Heart left ventricle (tissue), 16 donors: ENCODE measurements around the gene GPR153. TPM values are rescaled to one million over a fixed set of nuclear protein-coding genes. Genes with fewer than 3 reads are reported as not detected.

Experiments
- ATAC-seq, 4 donors: fragments of 200-7000 bp; cut with Tn5 transposase; one replicate each; pipeline ENCODE4 v1.9.1; 2020 to 2022; ENCODE audit warnings: moderate library complexity in 4 of 4, mild to moderate bottlenecking in 3 of 4, moderate number of reproducible peaks in 1 of 4
- DNase-seq, 5 donors: peaks; one replicate each; pipeline ENCODE4 v3.0.0-alpha.2; 2020
- H3K27ac ChIP-seq, 12 donors: fragments of 200-600 bp; sonication (generic) in 4 of 12; one replicate each; pipeline versions ENCODE4 v1.5.0 to v1.8.0; 2016 to 2022; ENCODE audit warnings: mild to moderate bottlenecking in 2 of 12
- H3K27me3 ChIP-seq, 9 donors: fragments of 200-600 bp; sonication (generic) in 2 of 9; one replicate each; pipeline versions ENCODE4 v1.5.1 to v1.8.0; 2016 to 2022; ENCODE audit warnings: mild to moderate bottlenecking in 3 of 9
- H3K36me3 ChIP-seq, 9 donors: fragments of 200-600 bp; sonication (generic) in 2 of 9; one replicate each; pipeline versions ENCODE4 v1.5.0 to v1.8.0; 2018 to 2022; ENCODE audit warnings: mild to moderate bottlenecking in 2 of 9
- H3K4me1 ChIP-seq, 12 donors: fragments of 200-600 bp; sonication (generic) in 4 of 12; one replicate each; pipeline versions ENCODE4 v1.5.0 to v1.8.0; 2016 to 2022; ENCODE audit warnings: mild to moderate bottlenecking in 3 of 12
- H3K4me3 ChIP-seq, 12 donors: fragments of 200-600 bp; sonication (generic) in 4 of 12; one replicate each; pipeline versions ENCODE4 v1.5.0 to v1.8.0; 2017 to 2022; ENCODE audit warnings: mild to moderate bottlenecking in 9 of 12, moderate library complexity in 4 of 12
- H3K9me3 ChIP-seq, 12 donors: fragments of 200-600 bp; sonication (generic) in 4 of 12; one replicate each; pipeline versions ENCODE4 v1.5.0 to v1.8.0; 2016 to 2022; ENCODE audit warnings: mild to moderate bottlenecking in 1 of 12
- CTCF ChIP-seq, 12 donors: fragments of 200-600 bp; sonication (generic) in 4 of 12; IDR thresholded peaks; one replicate each; pipeline versions ENCODE4 v1.5.0 to v1.8.0; 2018 to 2022; ENCODE audit warnings: antibody characterized with exemption in 12 of 12, mild to moderate bottlenecking in 5 of 12
- POLR2A ChIP-seq, 2 donors: fragments of 450-650 bp; IDR thresholded peaks; one replicate each; pipeline ENCODE4 v1.6.1; 2017; ENCODE audit warnings: antibody characterized with exemption in 2 of 2, mild to moderate bottlenecking in 2 of 2, moderate library complexity in 2 of 2
- WGBS, 4 donors: extraction: QIAGEN DNeasy Blood & Tissue Kit in 2 of 4; methylation state at CpG; one replicate each; pipeline versions ENCODE4 v1.1.5 to v1.1.7; 2013 to 2018; 5-methylcytosine and 5-hydroxymethylcytosine counted together
- intact Hi-C, 10 donors: fragments of 100-400 bp; cut with DNase I; formaldehyde crosslinking; loops; one replicate each; pipeline versions ENCODE4 v1.11.1 to v1.14.2; 2022
- polyA plus RNA-seq, 2 donors: library from polyadenylated mRNA; stranded (reverse); fragments of 200-250 nt; gene quantifications; one replicate each; pipeline ENCODE4 v1.2.3, GENCODE V29; 2013
- total RNA-seq, 9 donors: library from RNA; depleted of rRNA in 2 of 9; stranded (reverse); fragments of >200 nt in 2 of 9; fragmentation: NEBNext Ultra II Directional in 3 of 9; extraction: Animal tissue kit (Norgen Biotek cat#: 25700) in 3 of 9; gene quantifications; one replicate each; pipeline versions ENCODE4 v1.1.0 to v1.2.4, GENCODE V29; 2016 to 2023
- donor health status: ischemic (EF 13 %, LVEDD 7.1; RV severe dilation, severe dysfunction).
- donor health status: healthy with polysubstance abuse.
- donor health status: DM: no; HTN: yes; CAD: no.
- donor health status: DM: no; HTN: no; CAD: no.
- donor health status: ischemic (EF 25% LVEDD 6.9; RV normal size, moderate dysfunction).
- donor health status: ischemic (EF 25% LVEDD 5.7; RV mildly dilated, moderate dysfunction).
- donor health status: healthy.
- donor health status: DM: yes; HTN: yes; CAD: no.
- donor health status: ischemic (EF 35%, LVEDD 5.7; RV mildly dilated, moderate dysfunction).
- donor health status: nonischemic (EF 11% LVEDD 7.7; RV severe dilation, severe dysfunction).
- donor health status: DM: yes; HTN: yes; CAD: no.
- donor health status: PGD.
- donor health status: ischemic (EF 29% LVEDD 5.4; RV normal size, mild dysfunction).
- donor health status: nonischemic (EF 23%, LVEDD 6.1; RV moderate dilation, normal function).

GPR153 gene
- total and polyA plus RNA-seq, 11 donors: 2.7 to 30.0 (median 4.7) TPM

GRCh38 chr1:6274622-6275139, 13.8 kb upstream of the GPR153 start:
- no peaks in the 10 kb centered on the region for H3K9me3 ChIP-seq
- ATAC-seq (no peak), DNase-seq (no peak)
- intact Hi-C loops: no loop called here
- H3K36me3 ChIP-seq: no peaks in the 10 kb centered on the region
- H3K4me1 ChIP-seq: peaks cover 0 to 21% (median 8%) of the 10 kb centered on the region in 12 donors
- 94 to 98% (median 95%) methylated on average over 7 to 16 of the region's 16 CpGs for WGBS, 4 donors
- H3K27me3 ChIP-seq: no peaks in the 10 kb centered on the region
- H3K4me3 ChIP-seq: no peak overlapping the region
- TF ChIP-seq CTCF (IDR thresholded peaks at IDR 0.05) (no peak), POLR2A (IDR thresholded peaks at IDR 0.05) (no peak)
- H3K27ac ChIP-seq: no peak overlapping the region

GRCh38 chr1:6274102-6274501, 13.2 kb upstream of the GPR153 start:
- Histone ChIP-seq H3K9me3 (no peaks in the 10 kb centered on the region), H3K4me3 (no peak overlapping the region), H3K4me1 (peaks cover 0 to 21% (median 8%) of the 10 kb centered on the region in 12 donors), H3K27me3 (no peaks in the 10 kb centered on the region), H3K36me3 (no peaks in the 10 kb centered on the region), H3K27ac (no peak overlapping the region)
- TF ChIP-seq CTCF (IDR thresholded peaks at IDR 0.05) (no peak), POLR2A (IDR thresholded peaks at IDR 0.05) (no peak)
- 95 to 99% (median 98%) methylated on average over 8 to 11 of the region's 11 CpGs for WGBS, 4 donors
- intact Hi-C loops: no loop called here
- no peak for ATAC-seq
- no peak for DNase-seq

- ATAC-seq: no peak
- no peak for DNase-seq
- TF ChIP-seq POLR2A (IDR thresholded peaks at IDR 0.05) (no peak), CTCF (IDR thresholded peaks at IDR 0.05) (no peak)
- 92 to 96% (median 94%) methylated on average over 18 to 19 of the region's 19 CpGs for WGBS, 4 donors
- no peaks in the 10 kb centered on the region for H3K9me3 ChIP-seq
- peaks cover 0 to 21% (median 8%) of the 10 kb centered on the region in 12 donors for H3K4me1 ChIP-seq
- H3K27me3 ChIP-seq: no peaks in the 10 kb centered on the region
- intact Hi-C loops: no loop called here
- H3K36me3 ChIP-seq: no peaks in the 10 kb centered on the region
- H3K4me3 ChIP-seq: no peak overlapping the region
- H3K27ac ChIP-seq: no peak overlapping the region
These were observed 12.5 kb upstream of the GPR153 start for GRCh38 chr1:6273380-6273891.

GRCh38 chr1:6272868-6273267, 12.0 kb upstream of the GPR153 start:
- Histone ChIP-seq H3K27ac (peak overlapping the region in 1 of 12 donors; percentile 4), H3K9me3 (no peaks in the 10 kb centered on the region), H3K4me3 (no peak overlapping the region), H3K4me1 (peaks cover 0 to 21% (median 8%) of the 10 kb centered on the region in 12 donors), H3K27me3 (no peaks in the 10 kb centered on the region), H3K36me3 (no peaks in the 10 kb centered on the region)
- no peak for TF ChIP-seq POLR2A (IDR thresholded peaks at IDR 0.05)
- DNase-seq (no peak), ATAC-seq (no peak)
- intact Hi-C loops: no loop called here
- 89 to 92% (median 90%) methylated on average over 4 to 6 of the region's 6 CpGs for WGBS, 4 donors

- H3K4me3 ChIP-seq: no peak overlapping the region
- no peaks in the 10 kb centered on the region for H3K36me3 ChIP-seq
- H3K4me1 ChIP-seq: peaks cover 0 to 21% (median 8%) of the 10 kb centered on the region in 12 donors
- DNase-seq: no peak
- peak overlapping the region in 1 of 12 donors; percentile 4 for H3K27ac ChIP-seq
- intact Hi-C loops: no loop called here
- H3K27me3 ChIP-seq: no peaks in the 10 kb centered on the region
- 85 to 91% (median 90%) methylated on average over 9 of the region's 9 CpGs for WGBS, 4 donors
- no peak for TF ChIP-seq POLR2A (IDR thresholded peaks at IDR 0.05)
- TF ChIP-seq CTCF (IDR thresholded peaks at IDR 0.05): no peak
- no peak for ATAC-seq
- H3K9me3 ChIP-seq: no peaks in the 10 kb centered on the region
These were observed 11.6 kb upstream of the GPR153 start for GRCh38 chr1:6272452-6272851.
